GDM1 (cell line): ENCODE data around the gene HOXB4.

Experiments used
- DNase-seq: peaks from one replicate; lab custom pipeline; 2025; lab: John Stamatoyannopoulos, UW

The HOXB4 gene

GRCh38 chr17:48615047-48615962, 37.2 kb upstream of the HOXB4 start, which contains the start of gene HOXB8:
HOXB8 (minus strand) TSS chr17:48615292; CDS start chr17:48614704, 588 bp downstream.
- DNase-seq = no peak

GRCh38 chr17:48613862-48614694, 35.9 kb upstream of the HOXB4 start:
- no peak for DNase-seq

GRCh38 chr17:48612854-48613691, 34.9 kb upstream of the HOXB4 start:
- no peak for DNase-seq

- no peak for DNase-seq
Measured at GRCh38 chr17:48612456-48612853, 34.3 kb upstream of the HOXB4 start.

GRCh38 chr17:48611681-48612455, 33.7 kb upstream of the HOXB4 start:
- no peak for DNase-seq

- no peak for DNase-seq
Measured at GRCh38 chr17:48611213-48611612, 33.1 kb upstream of the HOXB4 start.

DNA sequence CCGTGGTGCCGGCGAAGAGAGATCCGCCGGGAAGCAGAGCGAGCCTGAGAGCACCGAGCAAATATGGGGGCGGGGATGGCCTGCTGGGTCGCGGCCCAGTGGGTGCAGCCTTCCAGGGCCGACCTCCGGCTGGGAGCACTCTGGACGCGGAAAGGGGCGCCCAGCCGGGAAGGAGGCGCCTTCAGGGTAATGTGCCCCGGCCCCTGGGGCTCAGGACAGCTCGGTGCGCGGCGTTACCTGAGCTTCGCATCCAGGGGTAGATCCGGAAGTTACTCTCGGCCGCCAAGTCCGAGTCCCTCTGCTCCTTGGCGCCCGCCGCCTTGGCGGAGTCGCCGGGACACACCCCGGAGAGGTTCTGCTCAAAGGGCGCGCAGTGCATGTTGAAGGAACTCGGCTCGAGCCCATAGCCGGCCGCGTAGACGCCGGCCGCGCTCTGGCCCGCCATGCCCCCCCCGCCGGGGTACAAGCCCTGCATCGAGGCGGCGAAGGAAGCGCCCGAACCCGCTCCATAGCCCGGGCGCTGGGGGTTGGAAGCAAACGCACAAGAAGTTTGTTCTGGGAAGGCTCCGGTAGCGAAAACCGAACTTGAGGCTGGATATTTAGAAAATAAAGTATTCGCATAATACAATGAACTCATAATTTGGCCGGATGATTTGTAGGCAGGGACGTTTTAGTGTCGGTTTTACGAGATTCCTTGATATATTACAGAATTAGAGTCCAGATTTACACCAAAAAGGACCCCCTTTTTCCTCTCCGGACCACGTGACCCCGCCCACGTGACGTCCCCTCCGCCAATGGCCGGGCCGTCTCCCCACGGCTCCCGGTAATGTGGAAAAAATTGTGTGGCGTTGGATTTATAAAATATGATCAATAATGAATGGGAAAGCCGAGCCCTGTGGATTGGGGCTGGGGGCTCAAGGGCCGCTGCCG, 32.4 kb upstream of the HOXB4 start, which contains the start of gene HOXB7:
Gene HOXB7, minus strand, starts transcription at position 736 of the 930 bp plus-strand sequence. Its CDS starts 99 bp downstream, at position 637.
- DNase-seq = no peak

GRCh38 chr17:48609759-48610281, 31.7 kb upstream of the HOXB4 start:
- DNase-seq = no peak

DNA sequence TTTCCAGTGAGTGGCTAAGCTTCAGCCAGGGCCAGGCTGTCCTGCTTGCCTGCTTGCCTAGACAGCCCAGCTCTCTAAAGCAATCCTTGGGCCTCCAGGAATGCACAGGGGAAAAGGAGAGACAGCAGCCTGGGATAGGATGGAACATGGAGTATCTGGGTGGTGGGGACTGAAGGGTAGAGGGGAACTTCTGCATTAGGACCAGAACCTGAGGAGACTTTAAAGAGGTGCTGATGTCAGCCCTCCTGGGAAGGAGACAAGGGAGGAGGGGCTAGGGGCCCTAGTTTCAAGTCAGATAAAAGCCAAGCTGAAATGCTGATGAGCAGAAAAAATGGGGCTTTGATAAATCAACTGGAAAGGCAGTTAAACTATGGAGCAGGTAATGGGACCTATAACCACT, 30.9 kb upstream of the HOXB4 start:
- no peak for DNase-seq

- DNase-seq = no peak
Measured at GRCh38 chr17:48608494-48608834, 30.3 kb upstream of the HOXB4 start.

- no peak for DNase-seq
Measured at GRCh38 chr17:48606892-48607614, 28.9 kb upstream of the HOXB4 start.

DNA sequence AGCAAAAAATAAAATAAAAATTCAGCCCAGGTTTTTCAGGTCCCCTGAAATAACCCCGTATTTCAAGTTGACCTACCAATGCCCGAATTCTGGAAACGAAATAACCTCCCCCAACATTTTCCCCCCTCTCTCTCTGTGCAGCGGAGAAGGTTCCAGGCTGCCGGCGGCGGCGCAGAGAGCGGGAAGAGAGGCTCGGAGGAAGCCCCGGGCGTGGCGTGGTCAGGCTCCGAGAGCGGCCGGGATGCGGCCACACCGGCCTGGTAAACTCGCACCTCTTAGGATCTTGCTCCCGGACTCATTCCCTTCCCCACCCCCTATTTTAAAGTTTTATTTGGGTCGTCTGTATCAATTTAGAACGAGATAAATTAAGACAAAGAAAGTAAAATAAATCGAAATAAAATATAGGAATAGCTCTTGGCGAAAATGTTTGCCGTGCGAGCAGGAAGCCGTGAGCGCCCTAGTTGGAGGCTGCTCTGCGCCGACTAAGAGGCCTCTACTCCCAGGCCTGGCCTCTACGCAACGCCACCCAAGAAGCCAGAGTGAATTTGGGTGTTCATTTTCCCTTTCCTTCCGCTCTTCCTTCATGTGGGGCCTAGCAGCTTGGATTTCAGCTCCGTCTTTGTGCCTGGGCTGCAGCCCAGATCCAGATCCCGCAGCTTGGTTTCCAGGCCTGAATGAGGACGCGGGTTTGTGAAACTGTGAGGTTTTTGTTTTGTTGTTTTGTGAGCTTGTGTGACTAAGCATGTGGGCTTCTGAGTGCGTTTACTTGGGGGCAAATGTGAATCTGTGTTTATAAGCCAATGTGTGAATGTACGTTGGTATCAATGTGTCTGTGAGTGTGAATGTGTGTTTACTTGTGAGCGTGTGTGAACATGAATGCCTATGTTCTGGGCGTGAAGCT, 28.1 kb upstream of the HOXB4 start:
- no peak for DNase-seq

- no peak for DNase-seq
Measured at GRCh38 chr17:48605409-48605919, 27.3 kb upstream of the HOXB4 start.

DNA sequence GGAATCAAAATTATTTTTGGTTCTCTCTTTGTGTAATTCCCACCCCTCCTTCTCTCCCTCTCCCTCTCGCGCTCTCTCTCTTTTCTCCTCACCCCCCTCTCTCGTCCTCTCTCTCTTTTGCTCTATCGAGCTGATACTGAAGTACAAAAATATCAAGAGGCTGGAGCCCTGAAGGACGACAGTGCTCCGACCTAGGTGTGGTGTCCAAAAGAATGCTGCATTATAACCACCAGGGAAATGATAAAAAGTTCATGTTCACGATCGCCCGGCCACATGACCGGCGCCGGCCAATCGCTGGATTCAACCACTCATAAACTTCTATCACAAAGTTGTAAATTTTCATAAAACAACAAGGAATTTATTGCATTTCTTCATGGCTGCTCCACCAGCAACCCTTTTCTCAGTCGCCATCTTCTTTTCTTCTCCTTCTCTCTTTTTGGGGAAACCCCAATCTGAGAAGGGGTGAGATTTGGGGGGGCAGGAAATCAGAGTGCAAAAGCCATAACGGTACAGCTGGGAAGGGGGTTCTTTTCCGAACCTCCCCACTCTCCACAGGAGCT, 26.7 kb upstream of the HOXB4 start, which contains the start of gene HOXB6:
Gene HOXB6, minus strand, starts transcription at position 217 of the 560 bp plus-strand sequence. CDS start 6,836 bp downstream, outside the sequence.
- no peak for DNase-seq

- DNase-seq = no peak
Measured at GRCh38 chr17:48603959-48604769, 26.0 kb upstream of the HOXB4 start.
